Measurements from ENCODE around the gene SLC37A1.

GRCh38 chr21:42542196-42542595 is 28.5 kb downstream of the SLC37A1 start:
- TF ChIP-seq CTCF (conservative IDR thresholded peaks at IDR 0.05; ENCODE audit: low read length) (no peak), EZH2phosphoT487 (IDR thresholded peaks at IDR 0.05; ENCODE audit: borderline replicate concordance) (no peak)

All from Loucy (cell line).